Left colon (tissue), 2 donors: Measurements from ENCODE around the gene DKC1. TPM values are rescaled to one million over a fixed set of nuclear protein-coding genes. Genes with fewer than 3 reads are reported as not detected.
"Not testable (repeated sequence)": the region's sequence is repeated elsewhere in the genome, so short reads cannot be mapped to it uniquely, and the experiment has no call there.

ENCODE experiments used
- ATAC-seq: fragments of 200-7000 bp; cut with Tn5 transposase; one replicate; pipeline ENCODE4 v1.9.1; 2020; ENCODE audit warnings: mild to moderate bottlenecking, moderate library complexity
- DNase-seq, 2 donors: peaks; one replicate each; pipeline ENCODE4 v3.0.0-alpha.2; 2020
- intact Hi-C, 2 donors: fragments of 100-400 bp; cut with DNase I in 1 of 2; cut with micrococcal nuclease in 1 of 2; formaldehyde crosslinking; loops; one replicate each; pipeline versions ENCODE4 v1.11.2 to v1.14.0; 2022; cut with DNase I, micrococcal nuclease
- total RNA-seq, 2 donors: library from RNA; stranded (reverse); fragmentation: NEBNext Ultra II Directional; extraction: Animal tissue kit (Norgen Biotek cat#: 25700); gene quantifications; one replicate each; pipeline ENCODE4 v1.2.1, GENCODE V29; 2021
- donor health status: DM: no; HTN: no; CAD: no.
- donor health status: DM: yes; HTN: yes; CAD: no.

The DKC1 gene
- total RNA-seq, 2 donors from 2014 or later = 25.6 to 41.6 TPM

- DNase-seq (no peak), ATAC-seq (no peak)
- intact Hi-C loops = no loop called here
These were observed 49.9 kb downstream of the DKC1 start for GRCh38 chrX:154812341-154813101.

DNA sequence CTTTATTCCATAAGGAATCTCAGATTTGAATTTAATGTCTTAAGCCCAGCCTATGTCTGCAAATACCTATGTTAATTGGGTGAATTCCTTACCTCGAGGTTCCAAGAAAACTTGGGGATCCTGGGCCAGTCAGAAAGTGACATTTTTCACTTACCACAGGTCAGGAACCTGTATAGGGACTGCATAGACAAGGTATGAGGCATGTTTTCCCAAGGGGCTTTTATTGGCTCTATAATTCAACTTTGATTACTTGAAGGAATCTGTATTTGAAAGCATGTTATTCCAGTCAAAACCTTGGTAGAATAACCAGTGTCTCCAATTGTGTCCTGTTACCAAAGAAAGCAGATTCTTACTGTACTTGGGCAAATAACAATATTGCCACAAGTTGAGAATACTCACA, 51.1 kb downstream of the DKC1 start:
- DNase-seq (no peak), ATAC-seq (no peak)
- intact Hi-C loops = no loop called here

- intact Hi-C loops = no loop called here
- no peak for ATAC-seq
These were observed 52.7 kb downstream of the DKC1 start for GRCh38 chrX:154815274-154815818.

DNA sequence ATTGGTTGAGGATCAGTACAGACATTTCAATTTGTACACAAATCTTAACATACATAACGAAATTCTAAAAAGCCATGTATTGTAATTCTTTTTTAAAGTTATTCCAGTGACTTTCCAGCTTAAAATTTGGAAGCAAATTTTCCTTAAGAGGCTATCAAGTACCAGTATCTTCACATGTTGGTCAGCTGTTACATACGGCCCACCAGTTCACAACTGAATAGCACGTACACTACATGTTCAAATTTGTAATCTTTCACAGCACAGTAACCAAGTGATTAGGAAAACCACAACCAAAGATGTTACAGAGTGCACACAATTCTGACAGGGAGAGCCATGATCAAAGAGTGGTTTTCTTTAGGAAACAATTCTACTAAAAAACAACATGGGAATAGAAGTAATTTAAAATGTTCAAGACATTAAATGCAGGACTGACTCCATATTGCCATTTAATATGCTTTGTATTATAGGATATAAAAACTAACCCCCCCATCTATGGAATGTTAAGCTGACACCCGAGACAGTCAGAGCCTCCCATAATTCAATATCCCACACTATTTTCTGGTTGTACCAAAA, 53.7 kb downstream of the DKC1 start:
- DNase-seq, intact Hi-C loops, ATAC-seq: not testable (repeated sequence)

More at GRCh38 chrX:154815274-154815818, 52.7 kb downstream of the DKC1 start:
- DNase-seq = no peak

GRCh38 chrX:154817048-154817618, 54.5 kb downstream of the DKC1 start:
- DNase-seq, intact Hi-C loops, ATAC-seq: not testable (repeated sequence)

- no peak for ATAC-seq
- DNase-seq = no peak
- intact Hi-C loops = no loop called here
These were observed 56.5 kb downstream of the DKC1 start for GRCh38 chrX:154818916-154819770.

DNA sequence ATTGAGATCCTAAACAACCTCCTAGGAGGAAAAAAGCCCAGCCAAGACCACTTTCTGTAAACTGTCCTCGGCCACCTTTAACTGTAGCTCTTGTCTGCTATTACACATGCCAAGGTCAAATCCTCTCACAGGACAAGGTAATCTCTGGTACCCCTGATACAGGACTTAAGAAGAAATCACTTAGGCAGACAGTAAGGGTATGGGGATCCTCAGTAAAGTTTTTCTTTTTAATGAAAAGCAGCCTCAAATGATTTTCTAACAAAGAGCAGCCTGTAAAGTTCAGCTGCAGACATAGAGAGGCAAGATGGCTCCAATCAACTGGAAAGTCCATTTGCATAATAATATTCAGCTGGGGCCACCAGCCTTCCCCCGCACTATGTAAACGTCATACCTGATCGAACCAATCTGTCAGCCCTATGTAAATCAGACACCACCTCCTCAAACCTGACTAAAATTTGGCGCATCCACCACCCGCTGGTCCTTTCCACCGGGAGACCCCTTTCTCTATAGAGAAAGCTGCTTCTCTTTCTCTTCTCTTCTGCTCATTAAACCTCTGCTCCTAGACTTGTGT, 57.2 kb downstream of the DKC1 start:
- ATAC-seq (no peak), DNase-seq (no peak)
- intact Hi-C loops = no loop called here

DNA sequence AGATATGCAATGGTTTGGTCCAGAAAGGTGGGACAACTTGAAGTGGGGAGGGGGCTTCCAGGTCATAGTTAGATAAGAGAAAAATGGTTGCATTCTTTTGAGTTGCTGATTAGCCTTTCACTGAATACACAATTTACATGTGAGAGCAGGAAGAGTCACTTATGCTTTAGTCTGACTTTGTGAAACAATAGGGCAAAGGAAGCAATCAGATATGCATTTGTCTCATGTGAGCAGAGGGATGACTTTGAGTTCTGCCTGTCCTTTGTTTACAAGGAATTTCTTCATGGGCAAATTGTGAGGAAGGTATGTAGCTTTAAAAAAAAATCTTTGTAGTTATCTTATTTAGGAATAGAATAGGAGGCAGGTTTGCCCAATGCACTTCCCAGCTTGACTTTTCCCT, 58.9 kb downstream of the DKC1 start:
- ATAC-seq (no peak), DNase-seq (no peak)
- intact Hi-C loops = no loop called here

DNA sequence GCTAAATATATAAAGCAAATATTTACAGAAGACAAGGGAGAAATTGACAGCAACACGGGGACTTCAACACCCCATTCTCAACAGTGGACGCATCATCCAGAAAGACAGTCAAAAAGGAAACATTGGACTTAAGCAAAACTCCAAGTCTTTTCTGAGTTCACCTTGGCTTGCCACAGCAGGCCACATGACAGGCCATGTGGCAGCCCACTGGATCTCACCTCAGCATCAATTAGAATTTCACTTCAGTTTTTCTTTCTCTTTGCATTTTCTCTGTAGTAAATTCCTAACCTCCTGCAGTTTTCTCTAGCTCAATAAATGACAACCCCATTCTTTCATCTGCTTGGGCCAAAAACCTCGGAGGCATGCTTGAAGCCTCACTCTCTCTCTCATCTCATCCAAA, 59.4 kb downstream of the DKC1 start:
- DNase-seq (no peak), ATAC-seq (no peak)
- intact Hi-C loops = no loop called here

DNA sequence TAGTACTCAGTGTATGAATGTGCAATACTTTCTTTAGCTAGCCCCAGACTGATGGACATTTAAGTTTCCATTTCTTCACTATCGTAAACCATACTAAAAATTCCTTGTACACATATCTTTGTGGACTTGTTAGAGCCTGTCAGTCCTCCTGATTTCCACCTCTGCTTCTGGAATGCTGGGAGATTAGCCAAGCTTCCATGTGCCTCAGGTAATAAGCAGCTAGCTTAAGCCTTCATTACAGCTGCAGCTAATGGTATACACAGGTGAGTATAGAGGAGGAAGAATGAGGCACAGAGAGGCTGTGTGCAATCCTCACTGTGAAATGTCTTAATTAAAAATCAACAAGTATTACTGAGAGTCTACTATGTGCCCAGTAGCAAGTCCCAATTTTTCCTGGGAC, 62.0 kb downstream of the DKC1 start:
- ATAC-seq = no peak
- DNase-seq = no peak
- intact Hi-C loops = no loop called here

DNA sequence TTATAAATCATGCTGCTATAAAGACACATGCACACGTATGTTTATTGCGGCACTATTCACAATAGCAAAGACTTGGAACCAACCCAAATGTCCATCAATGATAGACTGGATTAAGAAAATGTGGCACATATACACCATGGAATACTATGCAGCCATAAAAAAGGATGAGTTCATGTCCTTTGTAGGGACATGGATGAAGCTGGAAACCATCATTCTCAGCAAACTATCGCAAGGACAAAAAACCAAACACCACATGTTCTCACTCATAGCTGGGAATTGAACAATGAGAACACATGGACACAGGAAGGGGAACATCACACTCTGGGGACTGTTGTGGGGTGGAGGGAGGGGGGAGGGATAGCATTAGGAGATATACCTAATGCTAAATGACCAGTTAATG, 62.9 kb downstream of the DKC1 start:
- intact Hi-C loops, ATAC-seq, DNase-seq: not testable (repeated sequence)

Other genes with a start within 250 kb of the DKC1 start
- 10 to 100 TPM; 64.3 to 75.0 TPM for gene FAM3A, start 246.6 kb upstream of the DKC1 start, total RNA-seq
- 10 to 100 TPM; 30.5 to 34.2 TPM for gene G6PD, start 216.0 kb upstream of the DKC1 start, total RNA-seq
- gene IKBKG, start 215.2 kb upstream of the DKC1 start, total RNA-seq = 10 to 100 TPM; 26.5 to 29.1 TPM
- gene CTAG1A, start 177.7 kb upstream of the DKC1 start, total RNA-seq = not detected
- not detected for gene CTAG1B, start 143.6 kb upstream of the DKC1 start, total RNA-seq
- gene CTAG2, start 109.3 kb upstream of the DKC1 start, total RNA-seq = not detected
- 1 to 10 TPM; 1.2 to 2.3 TPM for gene GAB3, start 11.8 kb upstream of the DKC1 start, total RNA-seq
- 10 to 100 TPM; 24.6 to 26.9 TPM for gene MPP1, start 42.6 kb downstream of the DKC1 start, total RNA-seq
- gene SMIM9, start 71.8 kb downstream of the DKC1 start, total RNA-seq = not detected
- gene F8A1, start 123.5 kb downstream of the DKC1 start, total RNA-seq = 10 to 100 TPM; 30.9 to 31.9 TPM